ENCODE data around the gene CALM3.

The CALM3 gene

GRCh38 chr19:46571495-46571894 lies 29.6 kb upstream of the CALM3 start:
- H3K27ac ChIP-seq, result no peak overlapping the region
- peak; percentile 49 for TF ChIP-seq CTCF (conservative IDR thresholded peaks at IDR 0.05)

- no peak for TF ChIP-seq CTCF (conservative IDR thresholded peaks at IDR 0.05)
- no peak overlapping the region for H3K27ac ChIP-seq
Measured at GRCh38 chr19:46573679-46574498, 27.2 kb upstream of the CALM3 start.

GRCh38 chr19:46574533-46574932 lies 26.6 kb upstream of the CALM3 start:
- no peak overlapping the region for H3K27ac ChIP-seq
- no peak for TF ChIP-seq CTCF (conservative IDR thresholded peaks at IDR 0.05)

- no peak for TF ChIP-seq CTCF (conservative IDR thresholded peaks at IDR 0.05)
- no peak overlapping the region for H3K27ac ChIP-seq
Measured at GRCh38 chr19:46578450-46578849, 22.7 kb upstream of the CALM3 start.

- no peak overlapping the region for H3K27ac ChIP-seq
- peak; percentile 45 for TF ChIP-seq CTCF (conservative IDR thresholded peaks at IDR 0.05)
Measured at GRCh38 chr19:46579361-46579879, 21.7 kb upstream of the CALM3 start.

GRCh38 chr19:46580247-46580646 lies 20.9 kb upstream of the CALM3 start:
- no peak for TF ChIP-seq CTCF (conservative IDR thresholded peaks at IDR 0.05)

GRCh38 chr19:46585539-46585938 lies 15.6 kb upstream of the CALM3 start:
- H3K27ac ChIP-seq, result no peak overlapping the region
- no peak for TF ChIP-seq CTCF (conservative IDR thresholded peaks at IDR 0.05)

More at GRCh38 chr19:46580247-46580646, 20.9 kb upstream of the CALM3 start:
- no peak overlapping the region for H3K27ac ChIP-seq

All from VCaP (cell line).